T-helper 1 cell treated with Interleukin-12 subunit alpha and Interleukin-12 subunit beta and Interleukin-4 antibody, amounts not matched to agents 30 μg/mL and 1 μg/mL, for 36 hours (primary cell): ENCODE results near the gene MRPS25.

Experiments
- H3K27ac Mint-ChIP-seq: one replicate; pipeline ENCODE4 v1.8.0; 2021; ENCODE audit warnings: mild to moderate bottlenecking, mixed read lengths
- H3K27me3 Mint-ChIP-seq: one replicate; pipeline ENCODE4 v1.8.0; 2021; ENCODE audit warnings: low read depth, mixed read lengths
- H3K36me3 Mint-ChIP-seq: one replicate; pipeline ENCODE4 v1.8.0; 2021; ENCODE audit warnings: low read depth, mixed read lengths
- H3K4me1 Mint-ChIP-seq: one replicate; pipeline ENCODE4 v1.8.0; 2021; ENCODE audit warnings: low read depth, mixed read lengths
- H3K4me3 Mint-ChIP-seq: one replicate; pipeline ENCODE4 v1.8.0; 2021; ENCODE audit warnings: mild to moderate bottlenecking, moderate library complexity, mixed read lengths
- H3K9me3 Mint-ChIP-seq: one replicate; pipeline ENCODE4 v1.8.0; 2021; ENCODE audit warnings: mixed read lengths

The MRPS25 gene

DNA sequence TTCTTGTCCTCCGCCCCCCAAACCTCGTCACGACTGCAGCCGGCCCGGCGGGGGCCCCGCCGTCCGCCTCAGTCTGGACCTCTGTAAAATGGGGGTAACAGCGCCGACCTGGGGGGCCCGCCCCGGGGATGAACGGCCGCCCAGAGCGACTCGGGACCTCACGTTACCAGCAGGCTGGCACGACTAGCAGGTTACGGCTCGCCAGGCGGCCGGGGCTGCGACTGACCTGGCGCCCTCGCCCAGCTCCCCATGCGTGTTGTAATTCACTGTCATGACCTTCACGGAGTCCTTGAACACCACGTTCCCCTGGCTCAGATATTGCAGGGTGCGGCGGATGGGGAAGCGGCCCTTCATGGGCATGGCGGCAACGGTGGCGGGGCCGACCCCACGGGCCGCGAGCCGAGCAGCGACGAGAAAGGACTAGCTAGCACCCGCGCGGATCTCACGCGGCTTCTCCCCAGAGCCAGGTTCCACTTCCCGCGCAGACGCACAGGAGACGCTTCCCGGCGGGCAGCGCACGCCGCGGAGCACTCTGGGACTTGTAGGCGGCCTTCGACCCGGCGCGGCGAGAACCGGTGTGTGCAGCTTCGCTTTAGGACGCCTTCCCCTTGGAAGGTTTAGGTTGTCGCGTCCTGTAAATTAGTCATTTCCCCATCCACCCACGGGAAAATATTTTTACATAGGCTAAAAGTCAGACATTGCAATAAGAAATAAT, at the start of gene MRPS25:
Gene MRPS25, minus strand, starts transcription at position 481 of the 715 bp plus-strand sequence. Its CDS starts 121 bp downstream, at position 360.
- Mint-ChIP-seq H3K4me3 (peak within 1 kb of the TSS; percentile 93), H3K27me3 (no peaks in the 10 kb centered on the region), H3K36me3 (peaks cover 6% of the 10 kb centered on the region), H3K4me1 (peaks cover 20% of the 10 kb centered on the region), H3K9me3 (no peaks in the 10 kb centered on the region), H3K27ac (peak within 1 kb of the TSS; percentile 95)

- Mint-ChIP-seq H3K9me3 (no peaks in the 10 kb centered on the region), H3K27ac (no peak overlapping the region), H3K4me3 (no peak overlapping the region), H3K4me1 (peaks cover 3% of the 10 kb centered on the region), H3K36me3 (no peaks in the 10 kb centered on the region), H3K27me3 (peaks cover 24% of the 10 kb centered on the region)
Measured at GRCh38 chr3:15113884-15114283, 48.8 kb upstream of the MRPS25 start.

GRCh38 chr3:15113471-15113870, 48.4 kb upstream of the MRPS25 start:
- Mint-ChIP-seq H3K4me1 (no peaks in the 10 kb centered on the region), H3K9me3 (no peaks in the 10 kb centered on the region), H3K27me3 (peaks cover 28% of the 10 kb centered on the region), H3K36me3 (no peaks in the 10 kb centered on the region), H3K4me3 (no peak overlapping the region), H3K27ac (no peak overlapping the region)

- H3K27ac Mint-ChIP-seq: no peak overlapping the region
- peaks cover 8% of the 10 kb centered on the region for H3K4me1 Mint-ChIP-seq
- no peaks in the 10 kb centered on the region for H3K9me3 Mint-ChIP-seq
- peaks cover 36% of the 10 kb centered on the region for H3K27me3 Mint-ChIP-seq
- H3K36me3 Mint-ChIP-seq: no peaks in the 10 kb centered on the region
- no peak overlapping the region for H3K4me3 Mint-ChIP-seq
Measured at GRCh38 chr3:15112011-15112410, 46.9 kb upstream of the MRPS25 start.

DNA sequence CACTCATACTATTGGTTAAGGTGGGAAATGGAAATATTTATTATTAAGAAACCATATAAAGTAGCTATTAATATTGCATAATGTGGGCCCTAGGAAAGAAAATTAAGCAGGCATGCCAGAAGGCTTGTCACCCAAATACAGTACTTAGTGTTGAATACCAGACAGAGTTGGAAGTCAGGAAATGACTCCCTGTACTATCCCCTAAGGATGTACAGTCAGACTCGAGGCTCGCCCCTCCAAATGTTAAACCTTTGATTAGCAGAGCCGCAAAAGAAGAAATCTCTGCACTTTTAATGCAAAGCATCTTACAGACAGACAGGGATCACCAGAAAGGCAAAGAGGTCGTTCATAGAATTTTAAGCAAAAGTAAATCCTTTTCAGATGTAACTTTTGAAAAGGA, 45.1 kb upstream of the MRPS25 start:
- H3K36me3 Mint-ChIP-seq: no peaks in the 10 kb centered on the region
- H3K27me3 Mint-ChIP-seq: peaks cover 32% of the 10 kb centered on the region
- no peak overlapping the region for H3K27ac Mint-ChIP-seq
- H3K9me3 Mint-ChIP-seq: no peaks in the 10 kb centered on the region
- H3K4me1 Mint-ChIP-seq: peaks cover 8% of the 10 kb centered on the region
- H3K4me3 Mint-ChIP-seq: no peak overlapping the region

DNA sequence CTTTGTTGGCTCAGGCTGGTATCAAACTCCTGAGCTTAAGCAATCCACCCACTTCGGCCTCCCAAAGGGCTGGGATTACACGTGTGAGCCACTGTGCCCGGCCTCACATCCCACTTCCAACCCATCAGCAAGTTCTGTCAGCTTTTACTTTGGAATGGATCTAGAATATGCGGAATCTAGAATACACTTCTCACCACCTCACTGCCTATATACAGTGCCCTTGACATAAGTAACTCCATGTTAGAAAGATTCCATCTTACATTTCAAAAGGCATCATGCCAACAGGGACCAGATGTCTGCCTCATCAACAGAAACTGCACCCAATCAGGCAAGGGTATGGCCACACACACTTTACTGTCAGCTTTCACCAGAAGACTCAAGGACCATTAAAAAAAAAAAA, 43.8 kb upstream of the MRPS25 start:
- peaks cover 24% of the 10 kb centered on the region for H3K27me3 Mint-ChIP-seq
- no peak overlapping the region for H3K4me3 Mint-ChIP-seq
- no peaks in the 10 kb centered on the region for H3K9me3 Mint-ChIP-seq
- H3K36me3 Mint-ChIP-seq: no peaks in the 10 kb centered on the region
- H3K27ac Mint-ChIP-seq: no peak overlapping the region
- H3K4me1 Mint-ChIP-seq: peaks cover 8% of the 10 kb centered on the region

GRCh38 chr3:15108082-15108545, 43.0 kb upstream of the MRPS25 start:
- no peak overlapping the region for H3K4me3 Mint-ChIP-seq
- H3K4me1 Mint-ChIP-seq: peaks cover 8% of the 10 kb centered on the region
- H3K36me3 Mint-ChIP-seq: no peaks in the 10 kb centered on the region
- H3K27ac Mint-ChIP-seq: no peak overlapping the region
- no peaks in the 10 kb centered on the region for H3K9me3 Mint-ChIP-seq
- H3K27me3 Mint-ChIP-seq: peaks cover 24% of the 10 kb centered on the region

- Mint-ChIP-seq H3K36me3 (no peaks in the 10 kb centered on the region), H3K4me1 (peaks cover 8% of the 10 kb centered on the region), H3K27ac (no peak overlapping the region)
Measured at GRCh38 chr3:15107075-15107947, 42.2 kb upstream of the MRPS25 start.

DNA sequence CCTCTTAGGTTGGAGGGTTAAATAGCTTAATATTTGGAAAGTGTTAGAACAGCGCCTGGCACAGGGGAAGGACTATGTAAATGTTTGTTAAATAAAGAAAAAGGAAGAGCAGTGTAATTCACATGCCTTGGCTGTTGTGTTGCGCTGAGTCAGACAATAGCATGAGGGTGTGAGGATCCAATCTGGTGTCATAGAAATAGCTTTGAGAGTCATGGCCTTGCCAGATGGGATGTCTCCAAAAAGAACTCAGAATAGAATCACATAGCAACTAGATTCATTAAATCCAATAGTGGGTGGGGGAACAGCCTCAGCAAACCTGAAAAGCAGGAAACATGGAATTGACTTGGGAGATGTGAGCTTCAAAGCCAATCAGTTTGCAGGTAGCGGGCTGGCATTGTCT, 37.7 kb upstream of the MRPS25 start:
- H3K4me3 Mint-ChIP-seq: no peak overlapping the region
- H3K27me3 Mint-ChIP-seq: peaks cover 7% of the 10 kb centered on the region
- peaks cover 3% of the 10 kb centered on the region for H3K36me3 Mint-ChIP-seq
- H3K9me3 Mint-ChIP-seq: no peaks in the 10 kb centered on the region
- peaks cover 17% of the 10 kb centered on the region for H3K4me1 Mint-ChIP-seq
- no peak overlapping the region for H3K27ac Mint-ChIP-seq

More at GRCh38 chr3:15107075-15107947, 42.2 kb upstream of the MRPS25 start:
- H3K27me3 Mint-ChIP-seq: peaks cover 24% of the 10 kb centered on the region
- H3K9me3 Mint-ChIP-seq: no peaks in the 10 kb centered on the region
- no peak overlapping the region for H3K4me3 Mint-ChIP-seq

DNA sequence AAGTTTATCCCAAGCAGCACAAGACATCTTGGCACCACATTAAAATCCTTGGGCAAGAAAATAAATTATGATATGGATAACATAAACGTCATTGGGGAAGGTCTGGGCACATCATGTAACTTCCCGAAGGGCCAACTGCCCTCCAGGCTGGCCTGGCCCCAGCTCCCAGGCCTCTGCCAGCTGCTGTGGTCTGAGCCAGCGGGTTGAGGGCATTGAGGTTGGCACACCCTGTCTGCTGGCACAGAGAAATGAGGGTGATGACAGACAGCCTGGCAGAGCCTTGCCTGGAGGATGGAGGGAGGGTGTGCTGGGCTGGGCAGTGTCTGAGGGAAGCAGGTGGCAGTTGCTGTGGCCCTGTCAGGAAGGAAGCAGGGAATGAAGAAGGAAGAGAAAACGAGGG, 37.1 kb upstream of the MRPS25 start:
- H3K4me1 Mint-ChIP-seq: peaks cover 18% of the 10 kb centered on the region
- peaks cover 4% of the 10 kb centered on the region for H3K36me3 Mint-ChIP-seq
- no peak overlapping the region for H3K27ac Mint-ChIP-seq

GRCh38 chr3:15099364-15100098, 34.4 kb upstream of the MRPS25 start:
- Mint-ChIP-seq H3K27me3 (peaks cover 4% of the 10 kb centered on the region), H3K9me3 (no peaks in the 10 kb centered on the region), H3K36me3 (peaks cover 22% of the 10 kb centered on the region), H3K4me1 (peaks cover 26% of the 10 kb centered on the region), H3K27ac (peak overlapping the region; percentile 98), H3K4me3 (peak overlapping the region; percentile 96)

More for the DNA sequence above, 37.1 kb upstream of the MRPS25 start:
- no peaks in the 10 kb centered on the region for H3K9me3 Mint-ChIP-seq
- H3K27me3 Mint-ChIP-seq: peaks cover 5% of the 10 kb centered on the region
- H3K4me3 Mint-ChIP-seq: no peak overlapping the region

GRCh38 chr3:15098503-15099363, 33.6 kb upstream of the MRPS25 start, which contains the start of gene RBSN:
Gene RBSN, minus strand, starts transcription at chr3:15099148. Its CDS starts 3,028 bp downstream, at chr3:15096120.
- Mint-ChIP-seq H3K36me3 (peaks cover 24% of the 10 kb centered on the region), H3K4me1 (peaks cover 26% of the 10 kb centered on the region), H3K27me3 (peaks cover 4% of the 10 kb centered on the region)

DNA sequence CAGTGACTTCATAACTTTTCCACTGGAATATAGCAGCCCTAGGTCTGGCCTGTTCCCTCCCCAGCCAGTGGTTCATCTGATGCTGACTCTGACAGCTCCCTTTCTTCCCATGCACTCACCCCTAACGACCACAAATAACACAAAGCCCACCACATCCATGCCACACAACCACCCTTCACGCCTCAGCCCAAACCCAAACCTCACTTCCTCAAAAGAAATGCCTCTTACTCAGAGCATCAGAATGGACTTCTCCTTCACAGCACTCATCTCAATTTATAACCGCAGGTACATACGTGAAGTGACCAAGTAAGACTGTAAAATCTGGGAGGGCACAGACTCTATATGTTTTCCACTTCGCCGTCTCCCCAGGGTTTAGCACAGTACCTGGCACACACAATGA, 32.8 kb upstream of the MRPS25 start:
- peaks cover 4% of the 10 kb centered on the region for H3K27me3 Mint-ChIP-seq
- peaks cover 27% of the 10 kb centered on the region for H3K36me3 Mint-ChIP-seq
- peak overlapping the region; percentile 96 for H3K4me3 Mint-ChIP-seq
- H3K9me3 Mint-ChIP-seq: no peaks in the 10 kb centered on the region
- peaks cover 28% of the 10 kb centered on the region for H3K4me1 Mint-ChIP-seq
- peak overlapping the region; percentile 98 for H3K27ac Mint-ChIP-seq

More at GRCh38 chr3:15098503-15099363, 33.6 kb upstream of the MRPS25 start, which contains the start of gene RBSN:
- H3K4me3 Mint-ChIP-seq: peak within 1 kb of the TSS; percentile 96
- peak within 1 kb of the TSS; percentile 98 for H3K27ac Mint-ChIP-seq
- no peaks in the 10 kb centered on the region for H3K9me3 Mint-ChIP-seq
